ENCODE data around the gene SH3D21.

DNA sequence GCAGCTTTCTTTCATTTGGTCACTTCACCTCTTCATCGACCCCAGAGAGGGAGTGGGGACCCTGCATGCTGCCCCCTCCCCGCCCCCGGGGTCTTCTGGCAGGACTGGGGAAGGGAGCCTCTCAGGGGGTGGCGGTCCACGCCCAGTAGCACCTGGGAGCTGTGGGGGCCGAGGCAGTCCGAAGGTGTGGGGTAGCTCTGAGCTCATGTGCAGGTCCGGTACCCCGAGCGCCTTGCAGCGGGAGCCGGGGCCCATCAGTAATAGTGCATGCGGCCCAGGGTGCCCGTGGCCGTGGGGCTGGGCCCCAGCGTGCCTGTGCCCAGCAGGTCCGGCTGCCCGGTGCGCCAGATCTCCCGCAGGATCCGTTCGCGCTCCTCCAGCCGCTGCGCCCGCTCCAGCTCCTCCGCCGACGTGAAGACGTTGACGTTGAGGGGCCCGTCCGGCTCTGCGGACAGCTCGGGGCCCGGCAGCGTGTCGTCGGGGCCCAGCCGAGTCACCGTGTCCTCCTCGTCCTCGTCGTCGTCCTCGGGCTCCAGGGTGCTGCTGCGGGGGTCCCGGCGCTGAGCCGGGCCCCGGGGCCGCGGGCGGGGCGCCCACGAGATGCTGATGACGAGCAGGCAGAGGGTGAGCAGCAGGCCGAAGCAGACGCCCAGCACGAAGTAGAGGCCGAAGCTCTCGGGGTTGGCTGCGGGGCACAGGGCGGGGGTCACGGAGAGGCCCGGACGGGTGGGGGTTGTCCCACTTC lies 16.0 kb downstream of the SH3D21 start:
- TF ChIP-seq POLR2AphosphoS5 (IDR thresholded peaks at IDR 0.05; ENCODE audit: low read length), result no peak
- TF ChIP-seq, protein P1, sequence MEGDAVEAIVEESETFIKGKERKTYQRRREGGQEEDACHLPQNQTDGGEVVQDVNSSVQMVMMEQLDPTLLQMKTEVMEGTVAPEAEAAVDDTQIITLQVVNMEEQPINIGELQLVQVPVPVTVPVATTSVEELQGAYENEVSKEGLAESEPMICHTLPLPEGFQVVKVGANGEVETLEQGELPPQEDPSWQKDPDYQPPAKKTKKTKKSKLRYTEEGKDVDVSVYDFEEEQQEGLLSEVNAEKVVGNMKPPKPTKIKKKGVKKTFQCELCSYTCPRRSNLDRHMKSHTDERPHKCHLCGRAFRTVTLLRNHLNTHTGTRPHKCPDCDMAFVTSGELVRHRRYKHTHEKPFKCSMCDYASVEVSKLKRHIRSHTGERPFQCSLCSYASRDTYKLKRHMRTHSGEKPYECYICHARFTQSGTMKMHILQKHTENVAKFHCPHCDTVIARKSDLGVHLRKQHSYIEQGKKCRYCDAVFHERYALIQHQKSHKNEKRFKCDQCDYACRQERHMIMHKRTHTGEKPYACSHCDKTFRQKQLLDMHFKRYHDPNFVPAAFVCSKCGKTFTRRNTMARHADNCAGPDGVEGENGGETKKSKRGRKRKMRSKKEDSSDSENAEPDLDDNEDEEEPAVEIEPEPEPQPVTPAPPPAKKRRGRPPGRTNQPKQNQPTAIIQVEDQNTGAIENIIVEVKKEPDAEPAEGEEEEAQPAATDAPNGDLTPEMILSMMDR (IDR thresholded peaks at IDR 0.05 in 2 of 3, conservative IDR thresholded peaks at IDR 0.05 in 1 of 3; ENCODE audit: control insufficient read depth in 2 of 3, extremely low read depth in 1 of 3, insufficient read depth in 1 of 3, low read depth in 3 of 3, low read length in 3 of 3), result no peak
- no peak for TF ChIP-seq YBX1 (IDR thresholded peaks at IDR 0.05)
- no peak for TF ChIP-seq FOXM1 (IDR thresholded peaks at IDR 0.05; ENCODE audit: low read depth, low read length)
- TF ChIP-seq SP1 (IDR thresholded peaks at IDR 0.05; ENCODE audit: low read depth, low read length), result no peak
- TF ChIP-seq RFX5 (IDR thresholded peaks at IDR 0.05; ENCODE audit: low read depth, low read length), result no peak
- TF ChIP-seq CEBPB (IDR thresholded peaks at IDR 0.05; ENCODE audit: borderline replicate concordance in 1 of 2, low read depth in 2 of 2, low read length in 2 of 2), result no peak
- no peak for TF ChIP-seq CHD2 (IDR thresholded peaks at IDR 0.05; ENCODE audit: borderline replicate concordance, low read depth, low read length)
- TF ChIP-seq TCF3 (IDR thresholded peaks at IDR 0.05; ENCODE audit: borderline replicate concordance, insufficient read depth, low read depth, low read length), result no peak
- no peak for TF ChIP-seq TAF1 (IDR thresholded peaks at IDR 0.05; ENCODE audit: borderline replicate concordance, low read depth, low read length)
- TF ChIP-seq POLR2A (IDR thresholded peaks at IDR 0.05; ENCODE audit: low read depth, low read length), result no peak
- TF ChIP-seq, protein P2, sequence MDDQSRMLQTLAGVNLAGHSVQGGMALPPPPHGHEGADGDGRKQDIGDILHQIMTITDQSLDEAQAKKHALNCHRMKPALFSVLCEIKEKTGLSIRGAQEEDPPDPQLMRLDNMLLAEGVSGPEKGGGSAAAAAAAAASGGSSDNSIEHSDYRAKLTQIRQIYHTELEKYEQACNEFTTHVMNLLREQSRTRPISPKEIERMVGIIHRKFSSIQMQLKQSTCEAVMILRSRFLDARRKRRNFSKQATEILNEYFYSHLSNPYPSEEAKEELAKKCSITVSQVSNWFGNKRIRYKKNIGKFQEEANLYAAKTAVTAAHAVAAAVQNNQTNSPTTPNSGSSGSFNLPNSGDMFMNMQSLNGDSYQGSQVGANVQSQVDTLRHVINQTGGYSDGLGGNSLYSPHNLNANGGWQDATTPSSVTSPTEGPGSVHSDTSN (IDR thresholded peaks at IDR 0.05; ENCODE audit: insufficient replicate concordance, low read depth, low read length), result no peak
- no peak for TF ChIP-seq SREBF1 (IDR thresholded peaks at IDR 0.05; ENCODE audit: low read length)
